ENCODE measurements around the gene C1orf167. TPM values are rescaled to one million over a fixed set of nuclear protein-coding genes. Genes with fewer than 3 reads are reported as not detected.

Gene C1orf167
- total RNA-seq = 10 to 100 TPM in 2 of 6 donors, 1 to 10 TPM in 4; 1.0 to 14.3 (median 8.8) TPM

GRCh38 chr1:11761988-11762406 lies at the start of gene C1orf167:
TSS of gene C1orf167 (plus strand) at chr1:11762193. CDS start at chr1:11764401, 2,208 bp downstream.
- Histone ChIP-seq H3K27ac (no peak within 1 kb of the TSS), H3K9me3 (no peaks in the 10 kb centered on the region), H3K36me3 (no peaks in the 10 kb centered on the region), H3K27me3 (peaks cover 0 to 8% (median 2%) of the 10 kb centered on the region in 4 donors), H3K4me3 (no peak within 1 kb of the TSS), H3K4me1 (peaks cover 7 to 10% (median 8%) of the 10 kb centered on the region in 4 donors)
- DNase-seq (peak in 1 of 2 donors; percentile 88), ATAC-seq (ENCODE audit: low FRiP score in 2 of 2) (peak in 1 of 2 donors; percentile 29)
- WGBS, 2 donors = 6 to 11% methylated on average over 25 of the region's 29 CpGs
- no peak for TF ChIP-seq POLR2AphosphoS5 (IDR thresholded peaks at IDR 0.05)
- TF ChIP-seq CTCF (IDR thresholded peaks at IDR 0.05) = no peak
- TF ChIP-seq EP300 (IDR thresholded peaks at IDR 0.05) = no peak
- no peak for TF ChIP-seq POLR2A (IDR thresholded peaks at IDR 0.05)

- 88 to 100% methylated on average over 2 to 8 of the region's 8 CpGs for WGBS, 2 donors
- TF ChIP-seq CTCF (IDR thresholded peaks at IDR 0.05) = no peak
- no peak for TF ChIP-seq POLR2AphosphoS5 (IDR thresholded peaks at IDR 0.05)
- TF ChIP-seq POLR2A (IDR thresholded peaks at IDR 0.05) = no peak
- no peak overlapping the region for H3K27ac ChIP-seq
- DNase-seq (no peak), ATAC-seq (ENCODE audit: low FRiP score in 2 of 2) (no peak)
- H3K4me3 ChIP-seq = no peak overlapping the region
- H3K36me3 ChIP-seq = no peaks in the 10 kb centered on the region
- H3K9me3 ChIP-seq = no peaks in the 10 kb centered on the region
- H3K27me3 ChIP-seq = no peaks in the 10 kb centered on the region
- H3K4me1 ChIP-seq = peaks cover 0 to 6% (median 0%) of the 10 kb centered on the region in 4 donors
These were observed 49.7 kb upstream of the C1orf167 start for GRCh38 chr1:11712285-11712684.

GRCh38 chr1:11713095-11713494 lies 48.9 kb upstream of the C1orf167 start:
- no peak overlapping the region for H3K4me3 ChIP-seq
- H3K27ac ChIP-seq = no peak overlapping the region
- no peak for DNase-seq
- ATAC-seq (ENCODE audit: low FRiP score in 2 of 2) = no peak
- TF ChIP-seq EP300 (IDR thresholded peaks at IDR 0.05) (no peak), POLR2AphosphoS5 (IDR thresholded peaks at IDR 0.05) (no peak), CTCF (IDR thresholded peaks at IDR 0.05) (no peak), POLR2A (IDR thresholded peaks at IDR 0.05) (no peak)
- no peaks in the 10 kb centered on the region for H3K27me3 ChIP-seq
- H3K36me3 ChIP-seq = no peaks in the 10 kb centered on the region
- WGBS, 2 donors = 82 to 83% methylated on average over 10 to 11 of the region's 11 CpGs
- H3K4me1 ChIP-seq = no peaks in the 10 kb centered on the region
- H3K9me3 ChIP-seq = no peaks in the 10 kb centered on the region

- no peak overlapping the region for H3K27ac ChIP-seq
- DNase-seq (no peak), ATAC-seq (ENCODE audit: low FRiP score in 2 of 2) (no peak)
- H3K4me3 ChIP-seq = no peak overlapping the region
- H3K27me3 ChIP-seq = no peaks in the 10 kb centered on the region
- H3K9me3 ChIP-seq = no peaks in the 10 kb centered on the region
- WGBS, 2 donors = 87 to 91% methylated on average over 11 to 17 of the region's 24 CpGs
- H3K4me1 ChIP-seq = peaks cover 6 to 13% (median 7%) of the 10 kb centered on the region in 4 donors
- TF ChIP-seq POLR2A (IDR thresholded peaks at IDR 0.05) (no peak), POLR2AphosphoS5 (IDR thresholded peaks at IDR 0.05) (no peak), CTCF (IDR thresholded peaks at IDR 0.05) (no peak), EP300 (IDR thresholded peaks at IDR 0.05) (no peak)
- no peaks in the 10 kb centered on the region for H3K36me3 ChIP-seq
These were observed 47.0 kb upstream of the C1orf167 start for GRCh38 chr1:11714831-11715575.
